ENCODE results near the gene CCL7.

- TF ChIP-seq, protein P1, sequence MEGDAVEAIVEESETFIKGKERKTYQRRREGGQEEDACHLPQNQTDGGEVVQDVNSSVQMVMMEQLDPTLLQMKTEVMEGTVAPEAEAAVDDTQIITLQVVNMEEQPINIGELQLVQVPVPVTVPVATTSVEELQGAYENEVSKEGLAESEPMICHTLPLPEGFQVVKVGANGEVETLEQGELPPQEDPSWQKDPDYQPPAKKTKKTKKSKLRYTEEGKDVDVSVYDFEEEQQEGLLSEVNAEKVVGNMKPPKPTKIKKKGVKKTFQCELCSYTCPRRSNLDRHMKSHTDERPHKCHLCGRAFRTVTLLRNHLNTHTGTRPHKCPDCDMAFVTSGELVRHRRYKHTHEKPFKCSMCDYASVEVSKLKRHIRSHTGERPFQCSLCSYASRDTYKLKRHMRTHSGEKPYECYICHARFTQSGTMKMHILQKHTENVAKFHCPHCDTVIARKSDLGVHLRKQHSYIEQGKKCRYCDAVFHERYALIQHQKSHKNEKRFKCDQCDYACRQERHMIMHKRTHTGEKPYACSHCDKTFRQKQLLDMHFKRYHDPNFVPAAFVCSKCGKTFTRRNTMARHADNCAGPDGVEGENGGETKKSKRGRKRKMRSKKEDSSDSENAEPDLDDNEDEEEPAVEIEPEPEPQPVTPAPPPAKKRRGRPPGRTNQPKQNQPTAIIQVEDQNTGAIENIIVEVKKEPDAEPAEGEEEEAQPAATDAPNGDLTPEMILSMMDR (IDR thresholded peaks at IDR 0.05; ENCODE audit: insufficient read depth, low read length), result no peak
- TF ChIP-seq, protein P2, sequence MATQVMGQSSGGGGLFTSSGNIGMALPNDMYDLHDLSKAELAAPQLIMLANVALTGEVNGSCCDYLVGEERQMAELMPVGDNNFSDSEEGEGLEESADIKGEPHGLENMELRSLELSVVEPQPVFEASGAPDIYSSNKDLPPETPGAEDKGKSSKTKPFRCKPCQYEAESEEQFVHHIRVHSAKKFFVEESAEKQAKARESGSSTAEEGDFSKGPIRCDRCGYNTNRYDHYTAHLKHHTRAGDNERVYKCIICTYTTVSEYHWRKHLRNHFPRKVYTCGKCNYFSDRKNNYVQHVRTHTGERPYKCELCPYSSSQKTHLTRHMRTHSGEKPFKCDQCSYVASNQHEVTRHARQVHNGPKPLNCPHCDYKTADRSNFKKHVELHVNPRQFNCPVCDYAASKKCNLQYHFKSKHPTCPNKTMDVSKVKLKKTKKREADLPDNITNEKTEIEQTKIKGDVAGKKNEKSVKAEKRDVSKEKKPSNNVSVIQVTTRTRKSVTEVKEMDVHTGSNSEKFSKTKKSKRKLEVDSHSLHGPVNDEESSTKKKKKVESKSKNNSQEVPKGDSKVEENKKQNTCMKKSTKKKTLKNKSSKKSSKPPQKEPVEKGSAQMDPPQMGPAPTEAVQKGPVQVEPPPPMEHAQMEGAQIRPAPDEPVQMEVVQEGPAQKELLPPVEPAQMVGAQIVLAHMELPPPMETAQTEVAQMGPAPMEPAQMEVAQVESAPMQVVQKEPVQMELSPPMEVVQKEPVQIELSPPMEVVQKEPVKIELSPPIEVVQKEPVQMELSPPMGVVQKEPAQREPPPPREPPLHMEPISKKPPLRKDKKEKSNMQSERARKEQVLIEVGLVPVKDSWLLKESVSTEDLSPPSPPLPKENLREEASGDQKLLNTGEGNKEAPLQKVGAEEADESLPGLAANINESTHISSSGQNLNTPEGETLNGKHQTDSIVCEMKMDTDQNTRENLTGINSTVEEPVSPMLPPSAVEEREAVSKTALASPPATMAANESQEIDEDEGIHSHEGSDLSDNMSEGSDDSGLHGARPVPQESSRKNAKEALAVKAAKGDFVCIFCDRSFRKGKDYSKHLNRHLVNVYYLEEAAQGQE (IDR thresholded peaks at IDR 0.05; ENCODE audit: insufficient replicate concordance, low read depth), result no peak
- no peak for TF ChIP-seq GABPA (IDR thresholded peaks at IDR 0.05; ENCODE audit: low read depth)
Measured at GRCh38 chr17:34249061-34249460, 21.0 kb upstream of the CCL7 start.

Measured in HL-60 (cell line).